ENCODE measurements around the gene FTCDNL1. TPM values are rescaled to one million over a fixed set of nuclear protein-coding genes. Genes with fewer than 3 reads are reported as not detected.

The FTCDNL1 gene
- total RNA-seq, 2 experiments from 2014 or later, result 3.0 to 4.6 TPM

GRCh38 chr2:199751492-199752120 is 99.4 kb downstream of the FTCDNL1 start:
- POLR2A ChIA-PET, result no interaction called here

GRCh38 chr2:199749571-199749970 is 101.4 kb downstream of the FTCDNL1 start:
- ChIA-PET CTCF (interaction anchor here (0.6 to 1.1 kb wide), 2 partner anchors 9 to 16 kb away, joined by 3 read pairs; no protein-coding TSS in a partner anchor), POLR2A (no interaction called here)

More at GRCh38 chr2:199751492-199752120, 99.4 kb downstream of the FTCDNL1 start:
- CTCF ChIA-PET, result no interaction called here

- ChIA-PET POLR2A (no interaction called here), CTCF (interaction anchor here (1.6 kb wide), 1 partner anchor 15 kb away, joined by 3 read pairs; no protein-coding TSS in a partner anchor)
These were observed 106.3 kb downstream of the FTCDNL1 start for GRCh38 chr2:199744724-199745123.

- ChIA-PET POLR2A (no interaction called here), CTCF (interaction anchor here (1.6 kb wide), 1 partner anchor 16 kb away, joined by 3 read pairs; no protein-coding TSS in a partner anchor)
These were observed 106.7 kb downstream of the FTCDNL1 start for GRCh38 chr2:199744260-199744659.

- CTCF ChIA-PET, result interaction anchor here (1.6 kb wide), 1 partner anchor 17 kb away, joined by 3 read pairs; no protein-coding TSS in a partner anchor
- POLR2A ChIA-PET, result no interaction called here
These were observed 107.4 kb downstream of the FTCDNL1 start for GRCh38 chr2:199743415-199744120.

GRCh38 chr2:199742884-199743283 is 108.1 kb downstream of the FTCDNL1 start:
- CTCF ChIA-PET, result no interaction called here

GRCh38 chr2:199740111-199740428 is 110.9 kb downstream of the FTCDNL1 start:
- POLR2A ChIA-PET, result no interaction called here
- CTCF ChIA-PET, result interaction anchor here (0.6 to 1.9 kb wide), 7 partner anchors 9 to 666 kb away, joined by 3 to 7 read pairs (median 4); no protein-coding TSS in a partner anchor

More at GRCh38 chr2:199742884-199743283, 108.1 kb downstream of the FTCDNL1 start:
- POLR2A ChIA-PET, result no interaction called here

GRCh38 chr2:199739413-199740110 is 111.4 kb downstream of the FTCDNL1 start:
- POLR2A ChIA-PET, result no interaction called here
- CTCF ChIA-PET, result interaction anchor here (0.6 to 1.9 kb wide), 7 partner anchors 10 to 666 kb away, joined by 3 to 7 read pairs (median 4); no protein-coding TSS in a partner anchor

GRCh38 chr2:199738727-199739412 is 112.1 kb downstream of the FTCDNL1 start:
- CTCF ChIA-PET, result interaction anchor here (0.6 to 1.9 kb wide), 4 partner anchors 9 to 271 kb away, joined by 4 to 7 read pairs (median 4); no protein-coding TSS in a partner anchor
- POLR2A ChIA-PET, result no interaction called here

- POLR2A ChIA-PET, result no interaction called here
- CTCF ChIA-PET, result no interaction called here
These were observed 116.3 kb downstream of the FTCDNL1 start for GRCh38 chr2:199734651-199735050.

- ChIA-PET POLR2A (no interaction called here), CTCF (no interaction called here)
These were observed 117.0 kb downstream of the FTCDNL1 start for GRCh38 chr2:199734011-199734410.

- ChIA-PET POLR2A (no interaction called here), CTCF (no interaction called here)
These were observed 123.2 kb downstream of the FTCDNL1 start for GRCh38 chr2:199727801-199728200.

- ChIA-PET CTCF (no interaction called here), POLR2A (no interaction called here)
These were observed 123.7 kb downstream of the FTCDNL1 start for GRCh38 chr2:199727306-199727705.

GRCh38 chr2:199718074-199718473 is 132.9 kb downstream of the FTCDNL1 start:
- CTCF ChIA-PET, result no interaction called here
- POLR2A ChIA-PET, result no interaction called here

GRCh38 chr2:199717587-199717907 is 133.4 kb downstream of the FTCDNL1 start:
- CTCF ChIA-PET, result no interaction called here
- POLR2A ChIA-PET, result no interaction called here

GRCh38 chr2:199716807-199717586 is 134.0 kb downstream of the FTCDNL1 start:
- POLR2A ChIA-PET, result no interaction called here
- CTCF ChIA-PET, result no interaction called here

- CTCF ChIA-PET, result no interaction called here
These were observed 137.2 kb downstream of the FTCDNL1 start for GRCh38 chr2:199713746-199714145.

GRCh38 chr2:199710551-199710950 is 140.4 kb downstream of the FTCDNL1 start:
- ChIA-PET CTCF (no interaction called here), POLR2A (no interaction called here)

More at GRCh38 chr2:199713746-199714145, 137.2 kb downstream of the FTCDNL1 start:
- POLR2A ChIA-PET, result no interaction called here

Measured in activated CD8-positive, alpha-beta memory T cell treated with anti-CD3 and anti-CD28 coated beads for 36 hours (primary cell).